ENCODE results near the gene PEX16. TPM values are rescaled to one million over a fixed set of nuclear protein-coding genes. Genes with fewer than 3 reads are reported as not detected.

Gene PEX16
- total and polyA plus RNA-seq, 2 of the 13 experiments (the other 11 are each of a cell fraction or from before 2014, with no cell fraction given): 12.5 to 21.8 TPM

DNA sequence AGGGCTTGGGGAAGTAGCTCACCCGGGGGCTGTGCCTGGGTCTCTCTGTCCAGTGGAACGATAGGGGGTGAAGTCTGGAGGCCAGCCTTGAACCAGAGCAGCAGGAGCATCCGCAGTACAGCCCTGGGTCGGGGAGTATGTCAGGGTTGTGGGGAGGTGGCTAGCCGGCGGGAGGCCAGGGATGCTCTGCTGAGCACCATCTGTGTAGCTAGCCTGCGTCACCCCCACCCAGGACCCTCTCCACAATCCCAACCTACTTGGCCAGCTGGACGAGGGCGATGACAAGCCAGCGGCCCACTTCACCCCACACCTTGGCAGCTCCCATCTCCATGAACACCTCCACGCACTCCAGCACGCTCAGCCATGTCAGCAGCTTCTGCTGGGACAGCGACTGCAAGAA, 2.2 kb downstream of the PEX16 start:
- Histone ChIP-seq H3K79me2 (ENCODE audit: insufficient read depth, low read length) (peaks cover 12% of the 10 kb centered on the region), H3K4me2 (ENCODE audit: low read depth, low read length) (no peak overlapping the region), H3K9me3 (ENCODE audit: low read length) (no peaks in the 10 kb centered on the region), H3K27me3 (ENCODE audit: control insufficient read depth in 1 of 2, insufficient read depth in 2 of 2, low read length in 2 of 2) (no peaks in the 10 kb centered on the region; a peak in 1 of 5 replicates), H3K4me1 (ENCODE audit: insufficient read depth, low read length) (peaks cover 27% of the 10 kb centered on the region), H2AFZ (ENCODE audit: low read length) (no peak overlapping the region), H3K4me3 (replicated peaks in 1 of 3; ENCODE audit: insufficient read depth in 1 of 3, low read depth in 2 of 3, low read length in 3 of 3) (no peak overlapping the region), H3K36me3 (replicated peaks in 1 of 2; ENCODE audit: control insufficient read depth in 1 of 2, insufficient read depth in 2 of 2, low read length in 2 of 2) (peaks cover 11 to 23% of the 10 kb centered on the region in 2 experiments; a peak in 3 of 5 replicates), H3K27ac (ENCODE audit: extremely low read length, insufficient read depth, low read length) (no peak overlapping the region), H4K20me1 (ENCODE audit: insufficient read depth, low read length) (no peaks in the 10 kb centered on the region), H3K9ac (ENCODE audit: insufficient read depth, low read depth, low read length) (no peak overlapping the region)
- DNase-seq (ENCODE audit: low spot score): no peak
- ChIA-PET POLR2A (no interaction called here), CTCF (ENCODE audit: low intra/inter-chr PET ratio, low total read pairs) (no interaction called here)
- no TSS peak for BruUV-seq (replicated peaks)
- in situ Hi-C loops (cut with HindIII; ENCODE audit: extremely low pct_ligation_motif_present, low pct_unique_long_range_greater_than_20kb) (no loop called here), intact Hi-C loops (cut with micrococcal nuclease; ENCODE audit: unreplicated experiment) (no loop called here)
- TF ChIP-seq ZNF841 (CRISPR knock-in tag; IDR thresholded peaks at IDR 0.05; ENCODE audit: borderline replicate concordance): no peak
- no peak for TF ChIP-seq NONO (IDR thresholded peaks at IDR 0.05)
- no peak for TF ChIP-seq NONO (CRISPR knock-in tag; conservative IDR thresholded peaks at IDR 0.05)
- no peak for TF ChIP-seq ZFP41 (CRISPR knock-in tag; IDR thresholded peaks at IDR 0.05; ENCODE audit: borderline replicate concordance)
- no peak for TF ChIP-seq CBFB (CRISPR knock-in tag; IDR thresholded peaks at IDR 0.05)
- TF ChIP-seq CHD2 (IDR thresholded peaks at IDR 0.05; ENCODE audit: low read depth, low read length): no peak
- TF ChIP-seq ZNF557 (CRISPR knock-in tag; IDR thresholded peaks at IDR 0.05): no peak
- TF ChIP-seq ZKSCAN8 (CRISPR knock-in tag; IDR thresholded peaks at IDR 0.05; ENCODE audit: borderline replicate concordance): no peak
- no peak for TF ChIP-seq ZNF205 (CRISPR knock-in tag; IDR thresholded peaks at IDR 0.05)
- TF ChIP-seq MAZ (IDR thresholded peaks at IDR 0.05; ENCODE audit: borderline replicate concordance, low read depth, low read length): no peak
- TF ChIP-seq MAZ (CRISPR knock-in tag; IDR thresholded peaks at IDR 0.05; ENCODE audit: low read depth): no peak
- TF ChIP-seq ZNF724P (CRISPR knock-in tag; IDR thresholded peaks at IDR 0.05; ENCODE audit: borderline replicate concordance): no peak
- TF ChIP-seq FOXJ3 (CRISPR knock-in tag; IDR thresholded peaks at IDR 0.05; ENCODE audit: borderline replicate concordance): no peak
- no peak for TF ChIP-seq MLX (CRISPR knock-in tag; IDR thresholded peaks at IDR 0.05)
- no peak for TF ChIP-seq ZNF556 (CRISPR knock-in tag; IDR thresholded peaks at IDR 0.05; ENCODE audit: borderline replicate concordance)
- no peak for TF ChIP-seq ZNF674 (CRISPR knock-in tag; IDR thresholded peaks at IDR 0.05; ENCODE audit: low read depth)
- TF ChIP-seq KDM1A (CRISPR knock-in tag; IDR thresholded peaks at IDR 0.05): no peak
- TF ChIP-seq CBX1 (IDR thresholded peaks at IDR 0.05; ENCODE audit: low read depth): no peak
- TF ChIP-seq FOSL2 (CRISPR knock-in tag; IDR thresholded peaks at IDR 0.05): no peak
- no peak for TF ChIP-seq ZNF615 (CRISPR knock-in tag; IDR thresholded peaks at IDR 0.05; ENCODE audit: borderline replicate concordance)
- TF ChIP-seq ERF (CRISPR knock-in tag; IDR thresholded peaks at IDR 0.05): no peak
- FAIRE-seq: no peak
- no peak for ATAC-seq
- WGBS (ENCODE audit: low lambda C conversion rate): 82% methylated on average over 2 of the region's 13 CpGs
